Cardiac muscle cell (in vitro differentiated cells and primary cell): ENCODE measurements around the gene LNP1. TPM values are rescaled to one million over a fixed set of nuclear protein-coding genes. Genes with fewer than 3 reads are reported as not detected.
A peak's percentile ranks its signal among the peaks of the same experiment; 100 is the strongest.

ENCODE experiments used
- DNase-seq, 2 donors: peaks; one replicate each; pipeline versions ENCODE4 v3.0.0 to v3.0.0-alpha.2; 2010 to 2017; ENCODE audit warnings: low read depth in 1 of 2, low spot score in 1 of 2
- H3K27ac ChIP-seq: fragments of 200-600 bp; sonication (generic); 2 replicates; pipeline ENCODE4 v1.5.1; 2016
- H3K27me3 ChIP-seq: fragments of 200-600 bp; sonication (generic); 2 replicates; pipeline ENCODE4 v1.6.0; 2016; ENCODE audit warnings: control low read depth
- H3K36me3 ChIP-seq: fragments of 200-600 bp; sonication (generic); 2 replicates; pipeline ENCODE4 v1.5.1; 2016; ENCODE audit warnings: control low read depth
- H3K4me1 ChIP-seq: fragments of 200-600 bp; sonication (generic); 2 replicates; pipeline ENCODE4 v1.8.1; 2017; ENCODE audit warnings: low read depth, mild to moderate bottlenecking, mixed run types
- H3K4me3 ChIP-seq: fragments of 200-600 bp; sonication (generic); 2 replicates; pipeline ENCODE4 v1.5.1; 2016; ENCODE audit warnings: mild to moderate bottlenecking
- H3K9me3 ChIP-seq: fragments of 200-600 bp; sonication (generic); 2 replicates; pipeline ENCODE4 v1.5.1; 2017; ENCODE audit warnings: low read depth, mild to moderate bottlenecking, control low read depth
- CTCF ChIP-seq: IDR thresholded peaks from 2 replicates; pipeline ENCODE4 v1.5.1; 2012; ENCODE audit warnings: low read depth, mild to moderate bottlenecking, low read length
- polyA plus RNA-seq: library from polyadenylated mRNA; unstranded; fragments of >200 nt; fragmentation: Nextera tagmentation; extraction: Ambion mirVana; gene quantifications from 2 replicates; pipeline ENCODE4 v1.2.1, GENCODE V29; 2016
- total RNA-seq: library from RNA; depleted of rRNA; stranded (reverse); fragments of >200 nt; gene quantifications from 2 replicates; pipeline ENCODE4 v1.2.3, GENCODE V29; 2016

The LNP1 gene
- total and polyA plus RNA-seq, 2 experiments from 2014 or later: 18.3 to 23.1 TPM

DNA sequence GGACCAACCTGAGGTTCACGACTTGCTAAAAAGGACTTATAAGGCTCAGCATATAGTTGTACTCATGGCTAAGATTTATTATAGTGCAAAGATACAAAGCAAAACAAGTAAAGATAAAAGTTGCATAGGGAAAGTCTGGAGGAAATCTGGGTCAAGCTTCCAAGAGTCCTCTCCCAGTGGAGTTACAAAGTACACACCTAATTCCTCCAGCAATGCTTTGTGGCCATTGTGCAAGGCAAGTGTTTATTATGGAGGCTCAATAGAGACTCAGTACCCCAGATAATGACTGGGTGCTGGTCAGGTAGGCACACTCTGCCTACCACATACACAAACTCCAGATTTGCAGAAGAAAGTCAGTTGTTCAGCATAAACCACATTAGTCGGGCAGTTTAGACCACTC lies 22.9 kb downstream of the LNP1 start:
- Histone ChIP-seq H3K4me3 (no peak overlapping the region), H3K27me3 (no peaks in the 10 kb centered on the region), H3K4me1 (peaks cover 4% of the 10 kb centered on the region), H3K27ac (no peak overlapping the region), H3K36me3 (no peaks in the 10 kb centered on the region), H3K9me3 (no peaks in the 10 kb centered on the region)
- TF ChIP-seq CTCF: no peak
- DNase-seq: no peak

GRCh38 chr3:100425316-100425715 lies 24.0 kb downstream of the LNP1 start:
- Histone ChIP-seq H3K4me3 (no peak overlapping the region), H3K4me1 (peaks cover 14% of the 10 kb centered on the region), H3K27ac (no peak overlapping the region), H3K36me3 (no peaks in the 10 kb centered on the region), H3K9me3 (no peaks in the 10 kb centered on the region), H3K27me3 (no peaks in the 10 kb centered on the region)
- DNase-seq: no peak
- no peak for TF ChIP-seq CTCF

DNA sequence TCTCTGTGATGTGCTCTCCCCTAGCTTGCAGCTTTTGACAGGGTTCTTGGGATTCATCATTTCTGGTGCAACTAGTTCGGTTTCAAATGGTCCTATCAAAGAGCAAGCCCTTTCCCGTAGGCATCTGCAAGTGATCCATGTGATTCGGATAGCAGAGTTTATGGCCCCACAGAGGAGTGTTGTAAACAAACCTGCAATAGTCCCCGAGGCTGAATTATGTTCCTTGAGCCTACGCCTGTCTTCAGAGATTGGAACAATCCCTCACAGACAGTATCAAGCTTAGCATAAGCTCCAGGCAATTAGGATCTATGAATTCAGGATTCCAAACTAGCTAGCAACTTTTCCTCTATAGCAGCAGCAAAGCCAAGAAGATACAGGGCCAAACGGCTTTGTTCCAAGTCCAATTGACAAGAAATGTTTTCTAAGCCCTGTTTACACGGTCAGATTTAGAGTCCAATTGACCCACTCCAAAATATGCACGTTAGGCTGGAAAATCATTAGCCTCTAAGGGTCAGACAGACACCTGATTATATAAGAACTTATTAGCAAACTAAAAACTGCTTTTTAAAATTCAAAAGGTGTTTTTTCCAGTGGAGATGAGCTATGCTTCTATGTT lies 24.8 kb downstream of the LNP1 start:
- Histone ChIP-seq H3K4me1 (peaks cover 21% of the 10 kb centered on the region), H3K9me3 (no peaks in the 10 kb centered on the region), H3K4me3 (no peak overlapping the region), H3K36me3 (no peaks in the 10 kb centered on the region), H3K27ac (no peak overlapping the region), H3K27me3 (no peaks in the 10 kb centered on the region)
- no peak for TF ChIP-seq CTCF
- DNase-seq: no peak

DNA sequence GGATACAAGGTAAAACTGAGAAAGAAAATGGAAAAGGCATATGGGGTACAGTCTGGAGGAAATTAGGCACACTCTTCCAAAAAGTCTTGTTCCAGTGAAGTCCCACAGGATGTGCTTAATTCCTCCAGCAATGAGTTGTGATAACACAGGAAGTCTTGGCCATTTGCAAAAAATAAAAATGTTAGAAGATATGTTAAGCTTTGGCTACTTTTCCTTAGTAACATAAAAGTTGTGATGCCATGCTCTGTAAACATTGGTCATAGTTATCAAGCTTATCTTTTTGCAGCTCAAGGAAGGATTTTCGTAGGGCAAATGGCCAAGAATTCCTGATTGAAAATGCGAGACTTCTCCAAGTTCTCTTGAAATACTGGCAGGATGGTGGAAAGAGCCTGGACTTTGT lies 26.4 kb downstream of the LNP1 start:
- Histone ChIP-seq H3K9me3 (no peaks in the 10 kb centered on the region), H3K27me3 (no peaks in the 10 kb centered on the region), H3K27ac (no peak overlapping the region), H3K4me1 (peaks cover 24% of the 10 kb centered on the region), H3K4me3 (no peak overlapping the region), H3K36me3 (no peaks in the 10 kb centered on the region)
- peak in 1 of 2 donors; percentile 83 for DNase-seq
- no peak for TF ChIP-seq CTCF

DNA sequence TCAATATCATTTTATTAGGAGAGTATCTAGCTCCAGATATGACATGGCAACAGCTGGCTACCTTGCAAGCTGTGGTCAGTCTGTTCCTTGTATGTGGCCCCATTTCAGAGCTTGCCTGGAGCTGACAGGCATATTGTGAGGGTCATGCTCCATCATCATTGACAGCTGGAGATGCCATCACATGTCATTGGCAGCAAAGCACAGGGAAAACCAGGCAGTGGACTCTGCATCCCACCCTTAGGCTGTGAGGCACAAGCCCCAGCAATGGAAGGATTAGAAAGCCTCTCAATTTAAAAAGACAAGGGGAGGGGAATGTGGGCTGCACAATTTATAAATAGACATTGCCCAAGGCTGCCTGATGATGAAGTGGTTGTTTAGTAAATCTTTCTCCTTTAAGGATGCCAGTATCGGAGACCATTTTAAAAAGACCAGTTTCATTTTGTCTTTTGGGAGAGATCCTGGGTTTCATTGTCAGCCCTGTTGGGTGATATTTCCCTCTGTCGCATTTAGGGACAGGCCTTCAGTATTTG lies 27.9 kb downstream of the LNP1 start:
- H3K27ac ChIP-seq: peak overlapping the region; percentile 85
- peaks cover 24% of the 10 kb centered on the region for H3K4me1 ChIP-seq
- no peak overlapping the region for H3K4me3 ChIP-seq
- peak in 1 of 2 donors; percentile 38 for DNase-seq
- no peaks in the 10 kb centered on the region for H3K36me3 ChIP-seq
- no peaks in the 10 kb centered on the region for H3K27me3 ChIP-seq
- H3K9me3 ChIP-seq: no peaks in the 10 kb centered on the region
- TF ChIP-seq CTCF: no peak
